Endothelial cell of umbilical vein (primary cell): Measurements from ENCODE around the gene PGGHG. TPM values are rescaled to one million over a fixed set of nuclear protein-coding genes. Genes with fewer than 3 reads are reported as not detected.

ENCODE experiments used
- BruUV-seq: library from RNA; stranded (reverse); fragments of 400-500 nt; replicated peaks from 2 replicates; lab custom pipeline; 2021; lab: Mats Ljungman, UMichigan
- CTCF ChIA-PET: fragments of 300-600, 350-600 bp; sonication (Branson Sonifier 250); formaldehyde crosslinking; loops from one replicate; lab custom pipeline; 2021; ENCODE audit warnings: antibody characterized with exemption, inconsistent platforms; lab: Charles Lee
- POLR2A ChIA-PET: fragments of 300-600, 350-600 bp; sonication (Branson Sonifier 250); formaldehyde crosslinking; loops from one replicate; lab custom pipeline; 2021; ENCODE audit warnings: antibody characterized with exemption, inconsistent platforms; lab: Charles Lee
- DNase-seq: peaks from one replicate; pipeline ENCODE4 v3.0.0-alpha.2; 2011; ENCODE audit warnings: low read depth, low spot score
- FAIRE-seq: peaks from 2 replicates; lab custom pipeline; 2011; peaks lifted over from hg19 to GRCh38; lab: Jason Lieb, UNC
- H2AFZ ChIP-seq: 2 replicates; pipeline ENCODE4 v1.6.0; 2012; ENCODE audit warnings: low read depth, low read length, control low read depth, inconsistent platforms
- H3K27ac ChIP-seq: 2 replicates; pipeline ENCODE4 v1.5.1; 2011; ENCODE audit warnings: low read depth, mild to moderate bottlenecking, control low read depth, low read length, moderate library complexity; ENCODE audit not compliant: insufficient read depth
- H3K27me3 ChIP-seq, 2 experiments: 2 replicates each; pipeline versions ENCODE4 v1.6.0 to v1.6.1; 2011; ENCODE audit warnings: low read length in 2 of 2, mixed read lengths in 1 of 2; ENCODE audit not compliant: control insufficient read depth in 2 of 2, insufficient read depth in 2 of 2
- H3K36me3 ChIP-seq, 2 experiments: 2 replicates in 1 of 2; 3 replicates in 1 of 2; pipeline ENCODE4 v1.5.1; 2011; ENCODE audit warnings: low read length in 2 of 2, mild to moderate bottlenecking in 1 of 2, moderate library complexity in 1 of 2; ENCODE audit not compliant: control insufficient read depth in 2 of 2, insufficient read depth in 2 of 2; ENCODE audit errors: extremely low read depth in 1 of 2
- H3K4me1 ChIP-seq: 3 replicates; pipeline ENCODE4 v1.5.1; 2011; ENCODE audit warnings: mild to moderate bottlenecking, low read length; ENCODE audit not compliant: control insufficient read depth, insufficient read depth; ENCODE audit errors: extremely low read depth
- H3K4me2 ChIP-seq: 2 replicates; pipeline ENCODE4 v1.6.1; 2011; ENCODE audit warnings: low read length, control low read depth, mixed read lengths; ENCODE audit not compliant: insufficient read depth
- H3K4me3 ChIP-seq, 3 experiments: fragments of 200-600 bp in 1 of 3; sonication (generic), shearing (Covaris generic) in 1 of 3; replicated peaks in 1 of 3; 2 replicates each; pipeline ENCODE4 v1.5.1; 2011 to 2016; ENCODE audit warnings: control low read depth in 3 of 3, low read length in 3 of 3, mild to moderate bottlenecking in 2 of 3, inconsistent platforms in 1 of 3, low read depth in 1 of 3, moderate library complexity in 1 of 3; ENCODE audit not compliant: insufficient read depth in 1 of 3
- H3K79me2 ChIP-seq: 2 replicates; pipeline ENCODE4 v1.6.0; 2012; ENCODE audit warnings: low read length, inconsistent platforms; ENCODE audit not compliant: control insufficient read depth, insufficient read depth
- H3K9ac ChIP-seq: replicated peaks from 2 replicates; pipeline ENCODE3; 2011; ENCODE audit warnings: low read length, control low read depth; ENCODE audit not compliant: insufficient read depth; ENCODE audit errors: extremely low read depth
- H3K9me1 ChIP-seq: replicated peaks from 3 replicates; pipeline ENCODE4 v1.6.0; 2011; ENCODE audit warnings: mild to moderate bottlenecking, low read length; ENCODE audit not compliant: control insufficient read depth, insufficient read depth; ENCODE audit errors: extremely low read depth
- H3K9me3 ChIP-seq: replicated peaks from 2 replicates; pipeline ENCODE4 v1.5.1; 2012; ENCODE audit warnings: low read length, inconsistent platforms; ENCODE audit not compliant: control insufficient read depth, insufficient read depth
- H4K20me1 ChIP-seq: replicated peaks from 2 replicates; pipeline ENCODE3; 2011; ENCODE audit warnings: mild to moderate bottlenecking, low read length; ENCODE audit not compliant: control insufficient read depth, insufficient read depth; ENCODE audit errors: extremely low read depth
- CTCF ChIP-seq, 2 donors: IDR thresholded peaks; 1 replicate in 1 of 2; 2 replicates in 1 of 2; pipeline ENCODE4 v1.5.1; 2011; ENCODE audit warnings: low read length in 2 of 2, mild to moderate bottlenecking in 2 of 2, moderate library complexity in 2 of 2, control low read depth in 1 of 2, inconsistent platforms in 1 of 2, low read depth in 1 of 2; ENCODE audit not compliant: insufficient read depth in 1 of 2; ENCODE audit errors: extremely low read depth in 1 of 2
- EZH2 ChIP-seq: IDR thresholded peaks from 2 replicates; pipeline ENCODE4 v1.6.1; 2012; ENCODE audit warnings: borderline replicate concordance, low read depth, mild to moderate bottlenecking, moderate library complexity, low read length, inconsistent platforms; ENCODE audit not compliant: severe bottlenecking
- FOS ChIP-seq: IDR thresholded peaks from 2 replicates; pipeline ENCODE4 v1.6.1; 2011; ENCODE audit warnings: mild to moderate bottlenecking, low read length, moderate library complexity, borderline replicate concordance; ENCODE audit not compliant: insufficient read depth
- GATA2 ChIP-seq: IDR thresholded peaks from 2 replicates; pipeline ENCODE4 v1.7.0; 2011; ENCODE audit warnings: low read depth, mild to moderate bottlenecking, moderate library complexity, mixed read lengths, low read length; ENCODE audit not compliant: insufficient read length, insufficient read depth
- JUN ChIP-seq: IDR thresholded peaks from 2 replicates; pipeline ENCODE4 v1.6.1; 2011; ENCODE audit warnings: borderline replicate concordance, low read depth; ENCODE audit not compliant: insufficient read length, insufficient read depth
- MYC ChIP-seq: IDR thresholded peaks from one replicate; pipeline ENCODE4 v1.6.1; 2011; ENCODE audit warnings: mild to moderate bottlenecking, low read depth, low read length
- POLR2A ChIP-seq: IDR thresholded peaks from 2 replicates; pipeline ENCODE4 v1.6.1; 2012; ENCODE audit warnings: low read depth, mild to moderate bottlenecking, control low read depth, low read length
- POLR2AphosphoS5 ChIP-seq: IDR thresholded peaks from 2 replicates; pipeline ENCODE4 v1.6.1; 2012; ENCODE audit warnings: low read depth, mild to moderate bottlenecking, control low read depth, low read length, moderate library complexity; ENCODE audit not compliant: insufficient read depth
- dilution Hi-C: fragments of 300-500 bp; cut with MboI; formaldehyde crosslinking; loops from one replicate; pipeline ENCODE4 v1.15.0; 2019; ENCODE audit warnings: low sequenced_read_pairs; ENCODE audit not compliant: extremely low pct_ligation_motif_present
- intact Hi-C: fragments of 100-400 bp; cut with micrococcal nuclease; formaldehyde crosslinking; loops from one replicate; pipeline ENCODE4 v1.10.0; 2022
- polyA plus RNA-seq, 4 experiments: library from polyadenylated mRNA; depleted of rRNA in 3 of 4; stranded (reverse) in 3 of 4; unstranded in 1 of 4; fragments of >200 nt; gene quantifications; 2 replicates each; pipeline versions ENCODE4 v1.2.1 to v1.2.3, GENCODE V29; 2011 to 2012; ENCODE audit warnings: missing spikeins in 1 of 4
- total RNA-seq: library from RNA; stranded (reverse); gene quantifications from 2 replicates; pipeline ENCODE4 v1.2.3, GENCODE V29; 2021
- TF ChIP-seq, protein P1 (sequence below): IDR thresholded peaks from 2 replicates; pipeline ENCODE4 v1.6.1; 2011; ENCODE audit not compliant: insufficient read depth, insufficient read length

The PGGHG gene
- total and polyA plus RNA-seq, 2 donors (not counting 3 experiments of a cell fraction or from before 2014, with no cell fraction given): 31.6 to 42.4 TPM

DNA sequence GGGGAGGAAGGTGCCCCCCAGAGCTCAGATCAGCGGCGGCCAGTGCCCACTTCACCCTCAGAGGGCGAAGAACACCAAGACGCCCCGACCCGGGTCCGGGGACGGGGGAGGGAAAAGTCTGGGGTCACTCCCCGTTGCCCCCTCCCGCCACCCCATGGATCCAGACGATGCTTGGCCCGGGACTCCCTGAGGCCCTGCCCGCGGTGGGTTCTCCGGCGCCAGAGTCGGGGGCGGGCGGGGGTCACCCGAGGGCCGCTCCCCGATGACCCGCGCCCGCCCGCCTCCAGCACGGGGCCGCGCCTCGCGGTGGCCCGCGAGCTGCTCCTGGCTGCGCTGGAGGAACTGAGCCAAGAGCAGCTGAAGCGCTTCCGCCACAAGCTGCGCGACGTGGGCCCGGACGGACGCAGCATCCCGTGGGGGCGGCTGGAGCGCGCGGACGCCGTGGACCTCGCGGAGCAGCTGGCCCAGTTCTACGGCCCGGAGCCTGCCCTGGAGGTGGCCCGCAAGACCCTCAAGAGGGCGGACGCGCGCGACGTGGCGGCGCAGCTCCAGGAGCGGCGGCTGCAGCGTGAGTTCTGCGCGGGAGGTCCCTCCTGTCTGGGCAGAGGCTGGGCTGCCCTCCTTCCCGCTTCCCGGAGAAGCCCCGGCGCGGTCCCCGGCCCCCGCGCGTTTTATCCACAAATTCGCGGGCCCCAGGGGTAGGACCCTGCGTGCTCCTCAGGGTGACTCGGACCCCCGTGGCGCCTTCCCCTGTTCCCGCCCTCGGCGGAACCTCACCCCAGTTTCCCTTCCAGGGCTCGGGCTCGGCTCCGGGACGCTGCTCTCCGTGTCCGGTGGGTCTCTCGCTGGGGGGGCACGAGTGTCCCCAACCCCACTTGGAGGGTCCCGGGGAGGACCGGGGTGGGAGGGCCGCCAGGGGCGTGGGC, 9.6 kb upstream of the PGGHG start:
- intact Hi-C loops: no loop called here

GRCh38 chr11:279966-280705, 8.8 kb upstream of the PGGHG start:
- DNase-seq (no peak), FAIRE-seq (no peak)
- H3K4me2 ChIP-seq: no peak overlapping the region
- no peak for TF ChIP-seq POLR2AphosphoS5
- TF ChIP-seq JUN: no peak
- no peak for TF ChIP-seq GATA2
- TF ChIP-seq FOS: no peak
- TF ChIP-seq EZH2: no peak
- TF ChIP-seq MYC: no peak
- no peak for TF ChIP-seq POLR2A
- TF ChIP-seq, protein P1, sequence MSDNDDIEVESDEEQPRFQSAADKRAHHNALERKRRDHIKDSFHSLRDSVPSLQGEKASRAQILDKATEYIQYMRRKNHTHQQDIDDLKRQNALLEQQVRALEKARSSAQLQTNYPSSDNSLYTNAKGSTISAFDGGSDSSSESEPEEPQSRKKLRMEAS: no peak
- no peak for TF ChIP-seq CTCF (IDR thresholded peaks at IDR 0.05; ENCODE audit: extremely low read depth in 1 of 2, insufficient read depth in 1 of 2, low read depth in 1 of 2, low read length in 2 of 2)
- H4K20me1 ChIP-seq: no peaks in the 10 kb centered on the region
- no peak overlapping the region for H3K9ac ChIP-seq
- H3K4me3 ChIP-seq: no peak overlapping the region
- no peaks in the 10 kb centered on the region for H3K9me3 ChIP-seq
- H3K9me1 ChIP-seq: no peaks in the 10 kb centered on the region
- peaks cover 44 to 61% of the 10 kb centered on the region in 2 experiments for H3K27me3 ChIP-seq
- H3K4me1 ChIP-seq: no peaks in the 10 kb centered on the region
- BruUV-seq: no TSS peak
- intact Hi-C loops: no loop called here
- no peak overlapping the region for H2AFZ ChIP-seq
- CTCF ChIA-PET: interaction anchor here (1.2 to 1.4 kb wide), 2 partner anchors 29 to 51 kb away, joined by 3 to 4 read pairs; no protein-coding TSS in a partner anchor
- no peaks in the 10 kb centered on the region for H3K36me3 ChIP-seq
- no peak overlapping the region for H3K27ac ChIP-seq
- POLR2A ChIA-PET: interaction anchor here (1.0 kb wide), 1 partner anchor 73 kb away, joined by 3 read pairs; the partner anchor contains the start of genes BET1L and RIC8A
- dilution Hi-C loops: no loop called here
- H3K79me2 ChIP-seq: no peaks in the 10 kb centered on the region

More for the DNA sequence above, 9.6 kb upstream of the PGGHG start:
- H2AFZ ChIP-seq: no peak overlapping the region
- H3K9ac ChIP-seq: no peak overlapping the region
- FAIRE-seq: no peak
- H3K27me3 ChIP-seq: peaks cover 48 to 64% of the 10 kb centered on the region in 2 experiments
- H3K79me2 ChIP-seq: no peaks in the 10 kb centered on the region
- dilution Hi-C loops: no loop called here
- no peaks in the 10 kb centered on the region for H3K4me1 ChIP-seq
- no peak overlapping the region for H3K4me2 ChIP-seq
- no peaks in the 10 kb centered on the region for H4K20me1 ChIP-seq
- no peak for TF ChIP-seq POLR2A
- TF ChIP-seq EZH2: peak; percentile 54
- H3K9me1 ChIP-seq: no peaks in the 10 kb centered on the region
- no peak for DNase-seq
- H3K27ac ChIP-seq: no peak overlapping the region
- no peak overlapping the region for H3K4me3 ChIP-seq
- CTCF ChIA-PET: interaction anchor here (1.4 to 1.5 kb wide), 2 partner anchors 29 kb away, joined by 4 to 5 read pairs; no protein-coding TSS in a partner anchor
- no peaks in the 10 kb centered on the region for H3K9me3 ChIP-seq
- no peaks in the 10 kb centered on the region for H3K36me3 ChIP-seq
- no TSS peak for BruUV-seq
- POLR2A ChIA-PET: no interaction called here
